Neural crest cell (in vitro differentiated cells): Measurements from ENCODE around the gene ITLN1. TPM values are rescaled to one million over a fixed set of nuclear protein-coding genes. Genes with fewer than 3 reads are reported as not detected.

Experiments used
- DNase-seq: peaks from one replicate; pipeline ENCODE4 v3.0.0; 2021; ENCODE audit warnings: low read depth, mixed read lengths, low spot score
- H3K27ac Mint-ChIP-seq: one replicate; pipeline ENCODE4 v1.8.0; 2021; ENCODE audit warnings: mild to moderate bottlenecking, mixed read lengths; ENCODE audit not compliant: unreplicated experiment
- H3K27me3 Mint-ChIP-seq: 2 replicates; pipeline ENCODE4 v1.8.0; 2021; ENCODE audit warnings: low read depth, mild to moderate bottlenecking, mixed read lengths
- H3K36me3 Mint-ChIP-seq: 2 replicates; pipeline ENCODE4 v1.8.0; 2021; ENCODE audit warnings: low read depth, mild to moderate bottlenecking, mixed read lengths
- H3K4me1 Mint-ChIP-seq: 2 replicates; pipeline ENCODE4 v1.8.0; 2021; ENCODE audit warnings: mixed read lengths
- H3K4me3 Mint-ChIP-seq: one replicate; pipeline ENCODE4 v1.8.0; 2021; ENCODE audit warnings: mild to moderate bottlenecking, mixed read lengths
- H3K9me3 Mint-ChIP-seq: 2 replicates; pipeline ENCODE4 v1.8.0; 2021; ENCODE audit warnings: mixed read lengths
- CTCF ChIP-seq: fragments of 200-600 bp; sonication (generic); conservative IDR thresholded peaks from 2 replicates; pipeline ENCODE4 v1.5.0; 2021; ENCODE audit warnings: antibody characterized with exemption, mild to moderate bottlenecking
- total RNA-seq: library from RNA; stranded (reverse); gene quantifications from 2 replicates; pipeline ENCODE4 v1.2.1, GENCODE V29; 2021

The ITLN1 gene
- total RNA-seq, 1 donor from 2014 or later = not detected

GRCh38 chr1:160850541-160850940 lies 34.4 kb downstream of the ITLN1 start:
- H3K4me3 Mint-ChIP-seq = no peak overlapping the region
- H3K27me3 Mint-ChIP-seq = peaks cover 12% of the 10 kb centered on the region
- H3K9me3 Mint-ChIP-seq = no peaks in the 10 kb centered on the region
- no peak for DNase-seq
- H3K27ac Mint-ChIP-seq = no peak overlapping the region
- no peaks in the 10 kb centered on the region for H3K4me1 Mint-ChIP-seq
- no peak for TF ChIP-seq CTCF
- H3K36me3 Mint-ChIP-seq = no peaks in the 10 kb centered on the region

GRCh38 chr1:160846281-160846680 lies 38.7 kb downstream of the ITLN1 start:
- no peak for TF ChIP-seq CTCF
- no peak for DNase-seq
- Mint-ChIP-seq H3K27ac (no peak overlapping the region), H3K9me3 (no peaks in the 10 kb centered on the region), H3K4me1 (no peaks in the 10 kb centered on the region), H3K36me3 (no peaks in the 10 kb centered on the region), H3K4me3 (no peak overlapping the region), H3K27me3 (peaks cover 12% of the 10 kb centered on the region)

GRCh38 chr1:160844447-160845232 lies 40.3 kb downstream of the ITLN1 start:
- Mint-ChIP-seq H3K27ac (no peak overlapping the region), H3K4me1 (no peaks in the 10 kb centered on the region), H3K4me3 (no peak overlapping the region), H3K36me3 (no peaks in the 10 kb centered on the region), H3K27me3 (peaks cover 8% of the 10 kb centered on the region), H3K9me3 (no peaks in the 10 kb centered on the region)
- DNase-seq = no peak
- TF ChIP-seq CTCF = no peak

GRCh38 chr1:160841079-160841478 lies 43.9 kb downstream of the ITLN1 start:
- TF ChIP-seq CTCF = no peak
- Mint-ChIP-seq H3K27me3 (no peaks in the 10 kb centered on the region), H3K9me3 (no peaks in the 10 kb centered on the region), H3K27ac (no peak overlapping the region), H3K4me1 (peaks cover 18% of the 10 kb centered on the region), H3K4me3 (no peak overlapping the region), H3K36me3 (no peaks in the 10 kb centered on the region)
- DNase-seq = no peak

GRCh38 chr1:160839746-160840145 lies 45.2 kb downstream of the ITLN1 start:
- DNase-seq = no peak
- TF ChIP-seq CTCF = no peak
- Mint-ChIP-seq H3K36me3 (no peaks in the 10 kb centered on the region), H3K27me3 (no peaks in the 10 kb centered on the region), H3K9me3 (no peaks in the 10 kb centered on the region), H3K4me3 (no peak overlapping the region), H3K27ac (no peak overlapping the region), H3K4me1 (peaks cover 22% of the 10 kb centered on the region)
